Caco-2 (cell line): Measurements from ENCODE around the gene ALK. TPM values are rescaled to one million over a fixed set of nuclear protein-coding genes. Genes with fewer than 3 reads are reported as not detected.

ENCODE experiments used
- BruUV-seq: library from RNA; stranded (reverse); fragments of 400-500 nt; replicated peaks from 2 replicates; lab custom pipeline; 2021; lab: Mats Ljungman, UMichigan
- CTCF ChIA-PET: fragments of 300-600 bp; sonication (Branson Sonifier 250); formaldehyde crosslinking; loops from one replicate; lab custom pipeline; 2022; ENCODE audit warnings: antibody characterized with exemption; lab: Charles Lee
- POLR2A ChIA-PET: fragments of 300-600 bp; sonication (Branson Sonifier 250); formaldehyde crosslinking; loops from one replicate; lab custom pipeline; 2022; ENCODE audit warnings: antibody characterized with exemption; lab: Charles Lee
- DNase-seq, 2 experiments: peaks; one replicate each; pipeline versions ENCODE4 v3.0.0 to v3.0.0-alpha.2; 2020 to 2022
- H3K27me3 ChIP-seq: replicated peaks from 2 replicates; pipeline ENCODE4 v1.6.0; 2011; ENCODE audit warnings: low read length; ENCODE audit not compliant: control insufficient read depth, insufficient read depth
- H3K36me3 ChIP-seq: 2 replicates; pipeline ENCODE4 v1.5.1; 2011; ENCODE audit warnings: low read length; ENCODE audit not compliant: control insufficient read depth, insufficient read depth
- H3K4me1 ChIP-seq: fragments of 250-450 bp; sonication (Bioruptor Pico); 2 replicates; pipeline ENCODE4 v1.5.1; 2020; ENCODE audit warnings: mild to moderate bottlenecking
- H3K4me3 ChIP-seq: 2 replicates; pipeline ENCODE4 v1.5.1; 2011; ENCODE audit warnings: low read depth, mild to moderate bottlenecking, control low read depth, low read length
- H3K9me3 ChIP-seq: fragments of 250-450 bp; sonication (Bioruptor Pico); 2 replicates; pipeline ENCODE4 v1.5.1; 2020; ENCODE audit warnings: mild to moderate bottlenecking, moderate library complexity
- H3K27ac Mint-ChIP-seq: one replicate; pipeline ENCODE4 v1.8.0; 2022; ENCODE audit warnings: mixed read lengths; ENCODE audit not compliant: unreplicated experiment
- H3K27me3 Mint-ChIP-seq: one replicate; pipeline ENCODE4 v1.8.0; 2022; ENCODE audit warnings: mixed read lengths; ENCODE audit not compliant: insufficient read depth, unreplicated experiment
- H3K36me3 Mint-ChIP-seq: one replicate; pipeline ENCODE4 v1.8.0; 2022; ENCODE audit warnings: mild to moderate bottlenecking, mixed read lengths; ENCODE audit not compliant: insufficient read depth, unreplicated experiment
- H3K4me1 Mint-ChIP-seq: one replicate; pipeline ENCODE4 v1.8.0; 2022; ENCODE audit warnings: low read depth, mixed read lengths; ENCODE audit not compliant: unreplicated experiment
- H3K4me3 Mint-ChIP-seq: one replicate; pipeline ENCODE4 v1.8.0; 2022; ENCODE audit warnings: mild to moderate bottlenecking, moderate library complexity, mixed read lengths; ENCODE audit not compliant: unreplicated experiment
- H3K9me3 Mint-ChIP-seq: one replicate; pipeline ENCODE4 v1.8.0; 2022; ENCODE audit warnings: mixed read lengths; ENCODE audit not compliant: unreplicated experiment
- CTCF ChIP-seq, 2 experiments: fragments of 200-600 bp in 1 of 2; IDR thresholded peaks; 1 replicate in 1 of 2; 2 replicates in 1 of 2; pipeline versions ENCODE4 v1.5.1 to v1.8.0; 2011 to 2022; ENCODE audit warnings: antibody characterized with exemption in 1 of 2, control low read depth in 1 of 2, inconsistent platforms in 1 of 2, low read depth in 1 of 2, low read length in 1 of 2, mild to moderate bottlenecking in 1 of 2, moderate library complexity in 1 of 2; ENCODE audit not compliant: insufficient read depth in 1 of 2, severe bottlenecking in 1 of 2, unreplicated experiment in 1 of 2
- intact Hi-C: fragments of 100-400 bp; cut with micrococcal nuclease; formaldehyde crosslinking; loops from one replicate; pipeline ENCODE4 v1.10.0; 2022; ENCODE audit not compliant: unreplicated experiment
- total RNA-seq: library from RNA; stranded (reverse); gene quantifications from 2 replicates; pipeline ENCODE4 v1.2.3, GENCODE V29; 2022

Gene ALK
- total RNA-seq, 1 experiment from 2014 or later, result 0.11 TPM

DNA sequence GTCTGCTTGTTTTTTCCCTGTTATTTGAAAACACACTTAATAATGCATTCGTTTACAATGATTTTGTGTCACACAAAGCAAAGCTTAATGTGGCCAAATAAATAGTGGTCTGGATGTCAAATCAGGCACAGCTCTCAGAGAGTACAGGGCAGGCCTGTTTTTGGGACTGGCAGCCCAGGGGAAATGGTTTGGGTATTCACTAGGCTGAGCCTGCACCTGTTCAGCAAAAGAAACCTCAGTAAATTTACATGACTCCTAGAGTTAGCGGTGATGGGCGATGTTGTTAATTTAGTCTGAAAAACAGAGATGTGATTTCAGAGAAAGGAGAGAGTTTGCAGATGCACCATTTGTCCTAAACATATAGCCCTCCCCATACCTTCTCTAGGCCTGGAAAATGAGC lies 197.1 kb downstream of the ALK start:
- H3K4me3 ChIP-seq, result no peak overlapping the region
- no TSS peak for BruUV-seq
- Mint-ChIP-seq H3K4me1 (no peaks in the 10 kb centered on the region), H3K9me3 (no peaks in the 10 kb centered on the region), H3K27ac (no peak overlapping the region), H3K36me3 (no peaks in the 10 kb centered on the region), H3K4me3 (no peak overlapping the region), H3K27me3 (peaks cover 24% of the 10 kb centered on the region)
- CTCF ChIA-PET, result no interaction called here
- POLR2A ChIA-PET, result no interaction called here
- DNase-seq, result no peak
- H3K27me3 ChIP-seq, result peaks cover 1% of the 10 kb centered on the region; the same call in 1 of the 2 replicates
- intact Hi-C loops, result no loop called here
- H3K36me3 ChIP-seq, result no peaks in the 10 kb centered on the region
- no peaks in the 10 kb centered on the region for H3K4me1 ChIP-seq
- no peaks in the 10 kb centered on the region for H3K9me3 ChIP-seq
- no peak for TF ChIP-seq CTCF (IDR thresholded peaks at IDR 0.05; ENCODE audit: insufficient read depth in 1 of 2, low read depth in 1 of 2, low read length in 1 of 2, severe bottlenecking in 1 of 2, unreplicated experiment in 1 of 2)

- H3K27me3 ChIP-seq, result no peaks in the 10 kb centered on the region
- no peaks in the 10 kb centered on the region for H3K36me3 ChIP-seq
- POLR2A ChIA-PET, result no interaction called here
- no peak overlapping the region for H3K27ac Mint-ChIP-seq
- H3K9me3 ChIP-seq, result no peaks in the 10 kb centered on the region
- CTCF ChIA-PET, result no interaction called here
- H3K4me1 Mint-ChIP-seq, result no peaks in the 10 kb centered on the region
- H3K9me3 Mint-ChIP-seq, result no peaks in the 10 kb centered on the region
- peaks cover 24% of the 10 kb centered on the region for H3K27me3 Mint-ChIP-seq
- no TSS peak for BruUV-seq
- H3K36me3 Mint-ChIP-seq, result no peaks in the 10 kb centered on the region
- TF ChIP-seq CTCF (IDR thresholded peaks at IDR 0.05; ENCODE audit: insufficient read depth in 1 of 2, low read depth in 1 of 2, low read length in 1 of 2, severe bottlenecking in 1 of 2, unreplicated experiment in 1 of 2), result no peak
- H3K4me3 Mint-ChIP-seq, result no peak overlapping the region
- no peak for DNase-seq
- no peak overlapping the region for H3K4me3 ChIP-seq
- intact Hi-C loops, result no loop called here
- H3K4me1 ChIP-seq, result no peaks in the 10 kb centered on the region
These were observed 198.0 kb downstream of the ALK start for GRCh38 chr2:29723255-29724001.

DNA sequence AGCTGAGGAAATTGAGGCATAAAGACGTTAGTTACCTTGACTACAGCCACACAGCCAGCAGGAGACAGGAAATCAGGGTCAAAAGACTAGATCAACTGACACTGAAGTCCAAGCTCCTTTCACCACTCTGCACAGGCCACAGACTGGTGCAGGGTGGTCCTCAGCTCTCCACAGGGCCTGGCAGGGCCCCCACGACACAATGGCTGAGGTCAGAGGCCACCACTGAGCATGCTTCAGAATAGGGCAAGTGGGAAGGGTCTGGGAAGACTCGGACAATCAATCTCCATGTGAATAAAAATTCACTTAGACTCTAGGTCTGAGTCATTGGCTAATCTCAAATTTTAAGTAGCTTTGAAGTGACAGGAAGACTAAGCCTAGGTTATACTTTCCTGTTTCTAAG lies 201.7 kb downstream of the ALK start:
- DNase-seq, result no peak
- CTCF ChIA-PET, result no interaction called here

More for the DNA sequence above, 201.7 kb downstream of the ALK start:
- Histone ChIP-seq H3K36me3 (no peaks in the 10 kb centered on the region), H3K4me3 (no peak overlapping the region), H3K4me1 (no peaks in the 10 kb centered on the region), H3K27me3 (no peaks in the 10 kb centered on the region), H3K9me3 (no peaks in the 10 kb centered on the region)
- BruUV-seq, result no TSS peak
- intact Hi-C loops, result no loop called here
- Mint-ChIP-seq H3K27ac (no peak overlapping the region), H3K27me3 (peaks cover 28% of the 10 kb centered on the region), H3K9me3 (no peaks in the 10 kb centered on the region), H3K4me1 (no peaks in the 10 kb centered on the region), H3K36me3 (no peaks in the 10 kb centered on the region), H3K4me3 (no peak overlapping the region)
- TF ChIP-seq CTCF (IDR thresholded peaks at IDR 0.05; ENCODE audit: insufficient read depth in 1 of 2, low read depth in 1 of 2, low read length in 1 of 2, severe bottlenecking in 1 of 2, unreplicated experiment in 1 of 2), result no peak
- POLR2A ChIA-PET, result no interaction called here
